HepG2 (cell line): Measurements from ENCODE around the gene ZNF648. TPM values are rescaled to one million over a fixed set of nuclear protein-coding genes. Genes with fewer than 3 reads are reported as not detected.

Experiments used
- ARID5B ChIP-seq: IDR thresholded peaks from 2 replicates; pipeline ENCODE4 v1.4.0; 2020; ENCODE audit warnings: mild to moderate bottlenecking, missing genetic modification reagents
- ATF2 ChIP-seq: sonication (generic); formaldehyde crosslinking; IDR thresholded peaks from 2 replicates; pipeline ENCODE4 v1.4.0; 2020; ENCODE audit warnings: missing genetic modification reagents
- CHD4 ChIP-seq: fragments of 200-600 bp; sonication (generic); IDR thresholded peaks from 2 replicates; pipeline ENCODE4 v1.7.0; 2017; ENCODE audit warnings: mild to moderate bottlenecking, low read length, borderline replicate concordance
- FOXK1 ChIP-seq: sonication (generic); formaldehyde crosslinking; IDR thresholded peaks from 2 replicates; pipeline ENCODE4 v1.4.0; 2020; ENCODE audit warnings: low read depth, missing genetic modification reagents, borderline replicate concordance
- HMGXB4 ChIP-seq, 2 experiments: sonication (generic) in 1 of 2; formaldehyde crosslinking in 1 of 2; IDR thresholded peaks; 2 replicates each; pipeline versions ENCODE4 v1.4.0 to v1.6.1; 2018 to 2020; ENCODE audit warnings: missing genetic modification reagents in 2 of 2, borderline replicate concordance in 1 of 2, low read depth in 1 of 2, mild to moderate bottlenecking in 1 of 2, missing biosample characterization in 1 of 2
- KDM2A ChIP-seq: sonication (generic); formaldehyde crosslinking; IDR thresholded peaks from 2 replicates; pipeline ENCODE4 v1.4.0; 2020; ENCODE audit warnings: low read depth, missing genetic modification reagents, borderline replicate concordance
- LCORL ChIP-seq, 2 experiments: fragments of 450-650 bp in 1 of 2; sonication (generic) in 1 of 2; formaldehyde crosslinking in 1 of 2; IDR thresholded peaks; 2 replicates each; pipeline versions ENCODE4 v1.5.0 to v1.6.1; 2017 to 2020; ENCODE audit warnings: antibody characterized with exemption in 1 of 2, missing genetic modification reagents in 1 of 2
- NFYC ChIP-seq: IDR thresholded peaks from 2 replicates; pipeline ENCODE4 v1.6.1; 2016; ENCODE audit warnings: missing genetic modification reagents, missing compliant biosample characterization
- SKI ChIP-seq: fragments of 450-650 bp; IDR thresholded peaks from one replicate; pipeline ENCODE4 v1.6.1; 2018; ENCODE audit warnings: mild to moderate bottlenecking; ENCODE audit not compliant: partially characterized antibody
- TEAD3 ChIP-seq: optimal IDR thresholded peaks from 2 replicates; pipeline ENCODE3; 2016; ENCODE audit warnings: borderline replicate concordance
- TIGD3 ChIP-seq: sonication (generic); formaldehyde crosslinking; IDR thresholded peaks from 2 replicates; pipeline ENCODE4 v1.5.1; 2020; ENCODE audit warnings: mild to moderate bottlenecking, missing genetic modification reagents, borderline replicate concordance
- ZFX ChIP-seq: sonication (generic); formaldehyde crosslinking; IDR thresholded peaks from 2 replicates; pipeline ENCODE4 v1.4.0; 2020; ENCODE audit warnings: mild to moderate bottlenecking, low read depth, missing genetic modification reagents, moderate library complexity
- ZFY ChIP-seq: sonication (generic); formaldehyde crosslinking; IDR thresholded peaks from 2 replicates; pipeline ENCODE4 v1.4.0; 2020; ENCODE audit warnings: missing genetic modification reagents
- ZKSCAN1 ChIP-seq: fragments of 150-350 bp; IDR thresholded peaks from 2 replicates; pipeline ENCODE4 v1.6.1; 2014; ENCODE audit warnings: low read length
- ZNF296 ChIP-seq: sonication (generic); formaldehyde crosslinking; conservative IDR thresholded peaks from 2 replicates; pipeline ENCODE4 v1.5.0; 2020; ENCODE audit warnings: mild to moderate bottlenecking, missing genetic modification reagents
- ZNF350 ChIP-seq: sonication (generic); formaldehyde crosslinking; IDR thresholded peaks from 2 replicates; pipeline ENCODE4 v1.4.0; 2020; ENCODE audit warnings: mild to moderate bottlenecking, low read depth, missing genetic modification reagents, borderline replicate concordance
- polyA plus RNA-seq, 8 experiments: library from polyadenylated mRNA; depleted of rRNA in 3 of 8; stranded (reverse) in 7 of 8; unstranded in 1 of 8; fragments of >200 nt; fragmentation: Illumina TruSeq in 4 of 8; extraction: Trizol in 4 of 8; gene quantifications; 2 replicates each; pipeline versions ENCODE4 v1.2.1 to v1.2.3, GENCODE V29; 2011 to 2016; ENCODE audit warnings: low read depth in 4 of 8, missing spikeins in 1 of 8, mixed read lengths in 1 of 8; ENCODE audit not compliant: insufficient read depth in 1 of 8
- total RNA-seq, 5 experiments: library from RNA; depleted of rRNA; stranded (reverse); fragments of >200 nt; fragmentation: Illumina TruSeq; extraction: Trizol; gene quantifications; 2 replicates each; pipeline ENCODE4 v1.2.3, GENCODE V29; 2016; ENCODE audit warnings: low read depth in 1 of 5

The ZNF648 gene
- total and polyA plus RNA-seq, 2 of the 13 experiments (the other 11 are each of a cell fraction or from before 2014, with no cell fraction given): 0.13 to 0.37 TPM

GRCh38 chr1:182084487-182085316 lies 23.2 kb upstream of the ZNF648 start (continued):
- TF ChIP-seq HMGXB4 (CRISPR knock-in tag; IDR thresholded peaks at IDR 0.05; ENCODE audit: borderline replicate concordance in 1 of 2, low read depth in 1 of 2) (peak in 1 of 2 experiments; percentile 54; a peak in 2 of 4 replicates), CHD4 (0 out of 2 replicates have a peak, but pooled peaks have one; percentile 56), ZNF296 (CRISPR knock-in tag) (0 out of 2 replicates have a peak, but pooled peaks have one; percentile 41), ZFX (CRISPR knock-in tag) (0 out of 2 replicates have a peak, but pooled peaks have one; percentile 19), TIGD3 (CRISPR knock-in tag) (no peak), KDM2A (CRISPR knock-in tag) (peak; percentile 61; the same call in 1 of the 2 replicates), ZNF350 (CRISPR knock-in tag) (peak; percentile 62; the same call in 1 of the 2 replicates), ATF2 (no peak), ARID5B (CRISPR knock-in tag) (0 out of 2 replicates have a peak, but pooled peaks have one; percentile 9), LCORL (IDR thresholded peaks at IDR 0.05) (no peak), LCORL (CRISPR knock-in tag; IDR thresholded peaks at IDR 0.05) (peak; percentile 54; the same call in 1 of the 2 replicates), TEAD3 (peak; percentile 30), FOXK1 (CRISPR knock-in tag) (peak; percentile 57; the same call in 1 of the 2 replicates), NFYC (CRISPR knock-in tag) (no peak), SKI (no peak), ZKSCAN1 (no peak), ZFY (peak; percentile 28; the same call in 1 of the 2 replicates)
